HepG2 (cell line): ENCODE results near the gene ABCC3. TPM values are rescaled to one million over a fixed set of nuclear protein-coding genes. Genes with fewer than 3 reads are reported as not detected.
A peak's percentile ranks its signal among the peaks of the same experiment; 100 is the strongest.

Experiments used
- ARNT2 ChIP-seq: sonication (generic); formaldehyde crosslinking; IDR thresholded peaks from 2 replicates; pipeline ENCODE4 v1.8.0; 2022; ENCODE audit warnings: mild to moderate bottlenecking, low read depth, missing genetic modification reagents, moderate library complexity
- CBX5 ChIP-seq: sonication (generic); formaldehyde crosslinking; IDR thresholded peaks from 2 replicates; pipeline ENCODE4 v1.4.0; 2020; ENCODE audit warnings: missing genetic modification reagents, borderline replicate concordance
- CREB1 ChIP-seq, 2 experiments: fragments of 450-650 bp in 1 of 2; IDR thresholded peaks; 2 replicates each; pipeline ENCODE4 v1.6.1; 2016 to 2017; ENCODE audit warnings: control low read depth in 1 of 2, mild to moderate bottlenecking in 1 of 2, missing compliant biosample characterization in 1 of 2, missing genetic modification characterization in 1 of 2
- KAT8 ChIP-seq: IDR thresholded peaks from 2 replicates; pipeline ENCODE4 v1.6.1; 2016; ENCODE audit warnings: missing genetic modification reagents, missing compliant biosample characterization
- KLF12 ChIP-seq: sonication (generic); formaldehyde crosslinking; IDR thresholded peaks from 2 replicates; pipeline ENCODE4 v1.4.0; 2020; ENCODE audit warnings: missing genetic modification reagents, borderline replicate concordance
- POLR2A ChIP-seq, 2 experiments: IDR thresholded peaks; 2 replicates each; pipeline ENCODE4 v1.6.1; 2011; ENCODE audit warnings: low read depth in 2 of 2, low read length in 2 of 2, mild to moderate bottlenecking in 1 of 2, moderate library complexity in 1 of 2; ENCODE audit not compliant: insufficient read depth in 1 of 2
- RAD51 ChIP-seq: fragments of 450-650 bp; IDR thresholded peaks from 2 replicates; pipeline ENCODE4 v1.6.1; 2016; ENCODE audit warnings: borderline replicate concordance
- RORA ChIP-seq: sonication (generic); formaldehyde crosslinking; IDR thresholded peaks from 2 replicates; pipeline ENCODE4 v1.5.0; 2020; ENCODE audit warnings: mild to moderate bottlenecking, missing genetic modification reagents, moderate library complexity
- ZFX ChIP-seq: sonication (generic); formaldehyde crosslinking; IDR thresholded peaks from 2 replicates; pipeline ENCODE4 v1.4.0; 2020; ENCODE audit warnings: mild to moderate bottlenecking, low read depth, missing genetic modification reagents, moderate library complexity
- ZNF317 ChIP-seq: sonication (generic); formaldehyde crosslinking; IDR thresholded peaks from 2 replicates; pipeline ENCODE4 v1.5.0; 2020; ENCODE audit warnings: mild to moderate bottlenecking, missing genetic modification reagents
- ZNF737 ChIP-seq: sonication (generic); formaldehyde crosslinking; IDR thresholded peaks from 2 replicates; pipeline ENCODE4 v1.5.0; 2020; ENCODE audit warnings: missing genetic modification reagents, mild to moderate bottlenecking, borderline replicate concordance
- polyA plus RNA-seq, 8 experiments: library from polyadenylated mRNA; depleted of rRNA in 3 of 8; stranded (reverse) in 7 of 8; unstranded in 1 of 8; fragments of >200 nt; fragmentation: Illumina TruSeq in 4 of 8; extraction: Trizol in 4 of 8; gene quantifications; 2 replicates each; pipeline versions ENCODE4 v1.2.1 to v1.2.3, GENCODE V29; 2011 to 2016; ENCODE audit warnings: low read depth in 4 of 8, missing spikeins in 1 of 8, mixed read lengths in 1 of 8; ENCODE audit not compliant: insufficient read depth in 1 of 8
- total RNA-seq, 5 experiments: library from RNA; depleted of rRNA; stranded (reverse); fragments of >200 nt; fragmentation: Illumina TruSeq; extraction: Trizol; gene quantifications; 2 replicates each; pipeline ENCODE4 v1.2.3, GENCODE V29; 2016; ENCODE audit warnings: low read depth in 1 of 5
- TF ChIP-seq, protein P1 (sequence below), 2 experiments: IDR thresholded peaks; 2 replicates each; pipeline ENCODE4 v1.6.1; 2011 to 2012; ENCODE audit warnings: low read length in 2 of 2, borderline replicate concordance in 1 of 2, low read depth in 1 of 2, mild to moderate bottlenecking in 1 of 2, moderate library complexity in 1 of 2
- TF ChIP-seq, protein P2 (sequence below): sonication (generic); formaldehyde crosslinking; IDR thresholded peaks from one replicate; pipeline ENCODE4 v1.5.1; 2020; ENCODE audit warnings: mild to moderate bottlenecking, missing genetic modification reagents; ENCODE audit errors: not compliant biosample characterization

ABCC3 gene
- total and polyA plus RNA-seq, 2 of the 13 experiments (the other 11 are each of a cell fraction or from before 2014, with no cell fraction given): 25.2 to 50.7 TPM

DNA sequence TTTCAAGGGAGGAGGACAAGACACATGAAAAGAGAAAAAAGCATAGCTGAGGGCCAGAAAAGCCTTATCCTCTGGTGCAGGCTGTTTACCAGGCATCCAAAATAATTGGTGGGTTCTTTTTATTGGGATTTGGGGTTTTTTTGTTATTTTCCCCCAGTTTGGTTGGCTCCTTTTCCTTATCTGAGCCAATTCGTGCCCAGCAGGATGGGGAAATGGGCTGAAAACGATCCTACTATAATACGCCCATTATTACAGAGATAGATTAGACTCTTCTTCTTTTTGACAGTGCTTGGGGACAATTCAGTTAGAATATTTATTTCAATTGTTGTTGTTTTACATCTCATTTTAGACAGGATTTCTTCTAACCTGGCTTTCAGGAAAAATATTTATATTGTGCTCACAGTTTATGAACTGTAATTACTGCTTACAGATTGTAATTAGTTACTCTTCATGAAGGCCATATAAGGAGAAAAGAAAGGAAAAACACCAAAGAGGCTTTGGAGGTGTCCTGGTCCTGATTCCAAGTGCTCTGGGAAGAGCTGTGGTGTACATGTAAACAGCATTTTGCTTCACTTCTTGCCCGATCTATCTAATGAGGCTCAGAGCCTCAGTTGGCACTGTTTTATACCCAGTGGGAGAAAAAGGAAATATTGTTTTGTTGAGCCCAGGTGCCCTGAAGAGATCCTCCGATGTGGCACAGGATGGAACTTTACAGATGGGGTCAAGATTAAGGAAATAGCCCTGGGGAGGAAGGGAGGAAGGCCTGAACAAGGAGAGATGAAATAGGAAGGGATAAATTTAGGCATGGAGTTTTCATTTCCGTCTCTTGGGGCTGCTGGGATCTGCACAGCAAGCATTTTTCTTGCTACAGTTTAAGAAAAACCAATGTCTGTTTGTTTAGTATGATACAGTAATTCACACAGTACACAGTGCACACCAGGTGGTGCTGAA lies 73.6 kb downstream of the ABCC3 start (continued):
- TF ChIP-seq, protein P1, sequence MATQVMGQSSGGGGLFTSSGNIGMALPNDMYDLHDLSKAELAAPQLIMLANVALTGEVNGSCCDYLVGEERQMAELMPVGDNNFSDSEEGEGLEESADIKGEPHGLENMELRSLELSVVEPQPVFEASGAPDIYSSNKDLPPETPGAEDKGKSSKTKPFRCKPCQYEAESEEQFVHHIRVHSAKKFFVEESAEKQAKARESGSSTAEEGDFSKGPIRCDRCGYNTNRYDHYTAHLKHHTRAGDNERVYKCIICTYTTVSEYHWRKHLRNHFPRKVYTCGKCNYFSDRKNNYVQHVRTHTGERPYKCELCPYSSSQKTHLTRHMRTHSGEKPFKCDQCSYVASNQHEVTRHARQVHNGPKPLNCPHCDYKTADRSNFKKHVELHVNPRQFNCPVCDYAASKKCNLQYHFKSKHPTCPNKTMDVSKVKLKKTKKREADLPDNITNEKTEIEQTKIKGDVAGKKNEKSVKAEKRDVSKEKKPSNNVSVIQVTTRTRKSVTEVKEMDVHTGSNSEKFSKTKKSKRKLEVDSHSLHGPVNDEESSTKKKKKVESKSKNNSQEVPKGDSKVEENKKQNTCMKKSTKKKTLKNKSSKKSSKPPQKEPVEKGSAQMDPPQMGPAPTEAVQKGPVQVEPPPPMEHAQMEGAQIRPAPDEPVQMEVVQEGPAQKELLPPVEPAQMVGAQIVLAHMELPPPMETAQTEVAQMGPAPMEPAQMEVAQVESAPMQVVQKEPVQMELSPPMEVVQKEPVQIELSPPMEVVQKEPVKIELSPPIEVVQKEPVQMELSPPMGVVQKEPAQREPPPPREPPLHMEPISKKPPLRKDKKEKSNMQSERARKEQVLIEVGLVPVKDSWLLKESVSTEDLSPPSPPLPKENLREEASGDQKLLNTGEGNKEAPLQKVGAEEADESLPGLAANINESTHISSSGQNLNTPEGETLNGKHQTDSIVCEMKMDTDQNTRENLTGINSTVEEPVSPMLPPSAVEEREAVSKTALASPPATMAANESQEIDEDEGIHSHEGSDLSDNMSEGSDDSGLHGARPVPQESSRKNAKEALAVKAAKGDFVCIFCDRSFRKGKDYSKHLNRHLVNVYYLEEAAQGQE (IDR thresholded peaks at IDR 0.05; ENCODE audit: borderline replicate concordance in 1 of 2, low read depth in 1 of 2, low read length in 2 of 2): 0 out of 4 replicates have a peak, but pooled peaks of 1 of the 2 experiments have one; percentile 0
- TF ChIP-seq RAD51 (no peak), KLF12 (CRISPR knock-in tag) (0 out of 2 replicates have a peak, but pooled peaks have one; percentile 58), ZNF317 (CRISPR knock-in tag) (0 out of 2 replicates have a peak, but pooled peaks have one; percentile 20), ARNT2 (CRISPR knock-in tag) (no peak), ZNF737 (no peak), KAT8 (CRISPR knock-in tag) (no peak), CBX5 (CRISPR knock-in tag) (no peak), POLR2A (IDR thresholded peaks at IDR 0.05; ENCODE audit: insufficient read depth in 1 of 2, low read depth in 2 of 2, low read length in 2 of 2) (no peak; a peak in 1 of 4 replicates), ZFX (CRISPR knock-in tag) (no peak), RORA (CRISPR knock-in tag) (0 out of 2 replicates have a peak, but pooled peaks have one; percentile 1), CREB1 (IDR thresholded peaks at IDR 0.05) (no peak), CREB1 (CRISPR knock-in tag; IDR thresholded peaks at IDR 0.05) (0 out of 2 replicates have a peak, but pooled peaks have one; percentile 40)
- TF ChIP-seq, protein P2, sequence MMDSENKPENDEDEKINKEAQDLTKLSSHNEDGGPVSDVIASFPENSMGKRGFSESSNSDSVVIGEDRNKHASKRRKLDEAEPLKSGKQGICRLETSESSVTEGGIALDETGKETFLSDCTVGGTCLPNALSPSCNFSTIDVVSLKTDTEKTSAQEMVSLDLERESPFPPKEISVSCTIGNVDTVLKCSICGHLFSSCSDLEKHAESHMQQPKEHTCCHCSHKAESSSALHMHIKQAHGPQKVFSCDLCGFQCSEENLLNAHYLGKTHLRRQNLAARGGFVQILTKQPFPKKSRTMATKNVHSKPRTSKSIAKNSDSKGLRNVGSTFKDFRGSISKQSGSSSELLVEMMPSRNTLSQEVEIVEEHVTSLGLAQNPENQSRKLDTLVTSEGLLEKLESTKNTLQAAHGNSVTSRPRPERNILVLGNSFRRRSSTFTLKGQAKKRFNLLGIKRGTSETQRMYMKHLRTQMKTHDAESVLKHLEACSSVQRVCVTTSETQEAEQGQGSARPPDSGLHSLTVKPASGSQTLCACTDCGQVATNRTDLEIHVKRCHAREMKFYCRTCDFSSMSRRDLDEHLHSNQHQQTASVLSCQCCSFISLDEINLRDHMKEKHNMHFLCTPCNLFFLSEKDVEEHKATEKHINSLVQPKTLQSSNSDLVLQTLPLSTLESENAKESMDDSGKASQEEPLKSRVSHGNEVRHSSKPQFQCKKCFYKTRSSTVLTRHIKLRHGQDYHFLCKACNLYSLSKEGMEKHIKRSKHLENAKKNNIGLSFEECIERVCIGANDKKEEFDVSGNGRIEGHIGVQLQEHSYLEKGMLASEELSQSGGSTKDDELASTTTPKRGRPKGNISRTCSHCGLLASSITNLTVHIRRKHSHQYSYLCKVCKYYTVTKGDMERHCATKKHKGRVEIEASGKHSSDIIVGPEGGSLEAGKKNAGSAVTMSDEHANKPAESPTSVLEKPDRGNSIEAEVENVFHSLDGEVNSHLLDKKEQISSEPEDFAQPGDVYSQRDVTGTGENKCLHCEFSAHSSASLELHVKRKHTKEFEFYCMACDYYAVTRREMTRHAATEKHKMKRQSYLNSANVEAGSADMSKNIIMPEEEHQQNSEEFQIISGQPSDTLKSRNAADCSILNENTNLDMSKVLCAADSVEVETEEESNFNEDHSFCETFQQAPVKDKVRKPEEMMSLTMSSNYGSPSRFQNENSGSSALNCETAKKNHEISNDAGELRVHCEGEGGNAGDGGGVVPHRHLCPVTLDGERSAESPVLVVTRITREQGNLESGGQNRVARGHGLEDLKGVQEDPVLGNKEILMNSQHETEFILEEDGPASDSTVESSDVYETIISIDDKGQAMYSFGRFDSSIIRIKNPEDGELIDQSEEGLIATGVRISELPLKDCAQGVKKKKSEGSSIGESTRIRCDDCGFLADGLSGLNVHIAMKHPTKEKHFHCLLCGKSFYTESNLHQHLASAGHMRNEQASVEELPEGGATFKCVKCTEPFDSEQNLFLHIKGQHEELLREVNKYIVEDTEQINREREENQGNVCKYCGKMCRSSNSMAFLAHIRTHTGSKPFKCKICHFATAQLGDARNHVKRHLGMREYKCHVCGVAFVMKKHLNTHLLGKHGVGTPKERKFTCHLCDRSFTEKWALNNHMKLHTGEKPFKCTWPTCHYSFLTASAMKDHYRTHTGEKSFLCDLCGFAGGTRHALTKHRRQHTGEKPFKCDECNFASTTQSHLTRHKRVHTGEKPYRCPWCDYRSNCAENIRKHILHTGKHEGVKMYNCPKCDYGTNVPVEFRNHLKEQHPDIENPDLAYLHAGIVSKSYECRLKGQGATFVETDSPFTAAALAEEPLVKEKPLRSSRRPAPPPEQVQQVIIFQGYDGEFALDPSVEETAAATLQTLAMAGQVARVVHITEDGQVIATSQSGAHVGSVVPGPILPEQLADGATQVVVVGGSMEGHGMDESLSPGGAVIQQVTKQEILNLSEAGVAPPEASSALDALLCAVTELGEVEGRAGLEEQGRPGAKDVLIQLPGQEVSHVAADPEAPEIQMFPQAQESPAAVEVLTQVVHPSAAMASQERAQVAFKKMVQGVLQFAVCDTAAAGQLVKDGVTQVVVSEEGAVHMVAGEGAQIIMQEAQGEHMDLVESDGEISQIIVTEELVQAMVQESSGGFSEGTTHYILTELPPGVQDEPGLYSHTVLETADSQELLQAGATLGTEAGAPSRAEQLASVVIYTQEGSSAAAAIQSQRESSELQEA (CRISPR knock-in tag): no peak
